Naive B cell (primary cell): ENCODE results near the gene KLF4. TPM values are rescaled to one million over a fixed set of nuclear protein-coding genes. Genes with fewer than 3 reads are reported as not detected.

Experiments used
- ATAC-seq, 2 donors: fragments of 150-1000 bp; cut with Tn5 transposase; 2 replicates each; pipeline ENCODE4 v1.10.0; 2021; ENCODE audit warnings: low read depth in 2 of 2, mild to moderate bottlenecking in 2 of 2, moderate library complexity in 2 of 2
- DNase-seq: peaks from one replicate; pipeline ENCODE4 v3.0.0; 2022
- H3K27ac Mint-ChIP-seq, 6 donors: one replicate each; pipeline ENCODE4 v1.8.0; 2020 to 2022; ENCODE audit warnings: mild to moderate bottlenecking in 6 of 6, mixed read lengths in 6 of 6, moderate library complexity in 5 of 6, inconsistent platforms in 2 of 6
- H3K27me3 Mint-ChIP-seq, 3 donors: one replicate each; pipeline ENCODE4 v1.8.0; 2021 to 2022; ENCODE audit warnings: mixed read lengths in 3 of 3, mild to moderate bottlenecking in 1 of 3
- H3K36me3 Mint-ChIP-seq, 2 donors: one replicate each; pipeline ENCODE4 v1.8.0; 2020 to 2022; ENCODE audit warnings: mixed read lengths in 2 of 2, inconsistent platforms in 1 of 2, mild to moderate bottlenecking in 1 of 2
- H3K4me1 Mint-ChIP-seq, 3 donors: one replicate each; pipeline ENCODE4 v1.8.0; 2020 to 2022; ENCODE audit warnings: mixed read lengths in 3 of 3, inconsistent platforms in 1 of 3, mild to moderate bottlenecking in 1 of 3, moderate library complexity in 1 of 3
- H3K4me3 Mint-ChIP-seq, 8 donors: one replicate each; pipeline ENCODE4 v1.8.0; 2020 to 2022; ENCODE audit warnings: mild to moderate bottlenecking in 8 of 8, mixed read lengths in 8 of 8, moderate library complexity in 8 of 8, inconsistent platforms in 2 of 8
- H3K9me3 Mint-ChIP-seq, 7 donors: one replicate each; pipeline ENCODE4 v1.8.0; 2020 to 2022; ENCODE audit warnings: mixed read lengths in 7 of 7, mild to moderate bottlenecking in 5 of 7, inconsistent platforms in 2 of 7, moderate library complexity in 1 of 7
- polyA plus RNA-seq, 6 donors: library from polyadenylated mRNA; unstranded; fragments of 300-500 nt; fragmentation: Illumina TruSeq; gene quantifications; one replicate each; pipeline ENCODE4 v1.2.3, GENCODE V29; 2021; ENCODE audit warnings: low read depth in 6 of 6

Gene KLF4
- polyA plus RNA-seq, 6 donors from 2014 or later, result 1.4 to 8.0 (median 2.2) TPM

- peaks cover 2 to 9% (median 6%) of the 10 kb centered on the region in 3 donors for H3K4me1 Mint-ChIP-seq
- no peak overlapping the region for H3K4me3 Mint-ChIP-seq
- no peaks in the 10 kb centered on the region for H3K36me3 Mint-ChIP-seq
- H3K9me3 Mint-ChIP-seq, result no peaks in the 10 kb centered on the region
- no peak for ATAC-seq
- DNase-seq, result no peak
- peaks cover 52 to 59% (median 57%) of the 10 kb centered on the region in 3 donors for H3K27me3 Mint-ChIP-seq
- H3K27ac Mint-ChIP-seq, result no peak overlapping the region
Observed at GRCh38 chr9:107460153-107461023, 29.2 kb downstream of the KLF4 start.

GRCh38 chr9:107455425-107456135 is 34.0 kb downstream of the KLF4 start:
- Mint-ChIP-seq H3K4me3 (no peak overlapping the region), H3K27ac (no peak overlapping the region), H3K27me3 (peaks cover 28 to 37% (median 33%) of the 10 kb centered on the region in 3 donors), H3K36me3 (no peaks in the 10 kb centered on the region), H3K4me1 (no peaks in the 10 kb centered on the region), H3K9me3 (no peaks in the 10 kb centered on the region)
- DNase-seq, result no peak
- no peak for ATAC-seq

GRCh38 chr9:107453479-107453878 is 36.1 kb downstream of the KLF4 start:
- Mint-ChIP-seq H3K9me3 (no peaks in the 10 kb centered on the region), H3K27ac (no peak overlapping the region), H3K4me1 (no peaks in the 10 kb centered on the region), H3K27me3 (peaks cover 16 to 22% (median 20%) of the 10 kb centered on the region in 3 donors), H3K4me3 (no peak overlapping the region), H3K36me3 (no peaks in the 10 kb centered on the region)
- ATAC-seq (no peak), DNase-seq (no peak)

DNA sequence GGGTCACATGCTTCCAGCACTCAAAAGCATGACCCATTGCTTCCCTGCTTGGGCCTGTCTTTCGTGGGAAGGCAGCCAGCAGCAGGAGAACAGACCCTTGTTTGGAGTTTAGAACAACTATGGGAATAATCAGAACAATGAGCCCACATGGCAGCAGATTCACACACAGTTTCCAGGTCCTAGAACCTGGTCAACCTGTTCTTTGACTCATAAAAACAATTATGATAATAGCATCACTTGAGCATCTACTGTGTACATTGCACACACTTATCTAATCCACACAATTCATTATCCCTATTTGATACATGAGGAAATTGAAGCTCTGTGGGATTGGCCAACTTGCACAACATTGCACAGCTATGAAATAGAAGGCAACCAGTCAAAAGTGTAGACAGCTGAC is 41.7 kb downstream of the KLF4 start:
- H3K36me3 Mint-ChIP-seq, result no peaks in the 10 kb centered on the region
- H3K4me1 Mint-ChIP-seq, result no peaks in the 10 kb centered on the region
- no peak overlapping the region for H3K4me3 Mint-ChIP-seq
- H3K9me3 Mint-ChIP-seq, result no peaks in the 10 kb centered on the region
- ATAC-seq (no peak), DNase-seq (no peak)
- no peak overlapping the region for H3K27ac Mint-ChIP-seq
- H3K27me3 Mint-ChIP-seq, result peaks cover 5 to 13% (median 9%) of the 10 kb centered on the region in 3 donors

GRCh38 chr9:107447081-107447480 is 42.5 kb downstream of the KLF4 start:
- no peaks in the 10 kb centered on the region for H3K9me3 Mint-ChIP-seq
- no peaks in the 10 kb centered on the region for H3K4me1 Mint-ChIP-seq
- H3K27me3 Mint-ChIP-seq, result peaks cover 5 to 12% (median 6%) of the 10 kb centered on the region in 3 donors
- DNase-seq (no peak), ATAC-seq (no peak)
- no peak overlapping the region for H3K4me3 Mint-ChIP-seq
- no peak overlapping the region for H3K27ac Mint-ChIP-seq
- H3K36me3 Mint-ChIP-seq, result no peaks in the 10 kb centered on the region

DNA sequence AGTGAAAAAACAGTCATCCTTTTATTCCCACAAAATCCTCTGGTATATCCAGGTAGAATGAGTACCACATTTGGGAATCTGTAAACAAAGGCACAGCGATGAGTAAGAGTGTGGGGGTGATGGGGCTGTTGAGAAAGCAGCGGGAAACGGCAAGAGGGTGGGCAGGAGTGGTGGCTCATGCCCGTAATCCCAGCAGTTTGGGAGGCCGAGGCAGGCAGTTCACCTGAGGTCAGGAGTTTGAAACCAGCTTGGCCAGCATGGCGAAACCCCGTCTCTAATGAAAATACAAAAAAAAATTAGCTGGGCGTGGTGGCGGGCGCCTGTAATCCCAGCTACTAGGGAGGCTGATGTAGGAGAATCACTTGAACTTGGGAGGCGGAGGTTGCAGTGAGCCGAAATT is 43.1 kb downstream of the KLF4 start:
- ATAC-seq (no peak), DNase-seq (no peak)
- Mint-ChIP-seq H3K27me3 (peaks cover 3 to 7% (median 3%) of the 10 kb centered on the region in 3 donors), H3K27ac (no peak overlapping the region), H3K36me3 (no peaks in the 10 kb centered on the region), H3K9me3 (no peaks in the 10 kb centered on the region), H3K4me3 (no peak overlapping the region), H3K4me1 (no peaks in the 10 kb centered on the region)

DNA sequence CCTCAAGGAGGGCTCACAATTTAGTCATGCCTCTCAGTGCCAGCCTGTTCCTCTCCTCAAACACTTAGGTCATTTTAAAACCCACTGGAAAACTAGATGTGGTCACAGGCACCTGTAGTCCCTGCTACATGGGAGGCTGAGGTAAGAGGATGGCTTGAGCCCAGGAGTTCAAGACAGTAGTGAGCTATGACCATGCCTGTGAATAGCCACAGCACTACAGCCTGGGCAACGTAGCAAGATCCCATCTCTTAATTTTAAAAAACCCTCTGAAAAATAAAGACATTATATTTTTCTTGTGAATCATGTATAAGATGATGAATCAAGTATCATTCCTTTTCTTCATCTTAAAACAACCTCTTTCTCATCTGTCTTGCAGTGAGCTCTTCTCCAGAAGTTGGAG is 45.8 kb downstream of the KLF4 start:
- peaks cover 0 to 5% (median 4%) of the 10 kb centered on the region in 3 donors for H3K27me3 Mint-ChIP-seq
- ATAC-seq (no peak), DNase-seq (no peak)
- no peaks in the 10 kb centered on the region for H3K36me3 Mint-ChIP-seq
- H3K4me1 Mint-ChIP-seq, result no peaks in the 10 kb centered on the region
- H3K9me3 Mint-ChIP-seq, result no peaks in the 10 kb centered on the region
- H3K27ac Mint-ChIP-seq, result no peak overlapping the region
- no peak overlapping the region for H3K4me3 Mint-ChIP-seq

- H3K4me3 Mint-ChIP-seq, result no peak overlapping the region
- H3K27ac Mint-ChIP-seq, result no peak overlapping the region
- H3K27me3 Mint-ChIP-seq, result peaks cover 5 to 9% (median 8%) of the 10 kb centered on the region in 3 donors
- H3K4me1 Mint-ChIP-seq, result no peaks in the 10 kb centered on the region
- no peaks in the 10 kb centered on the region for H3K36me3 Mint-ChIP-seq
- H3K9me3 Mint-ChIP-seq, result no peaks in the 10 kb centered on the region
- no peak for ATAC-seq
- no peak for DNase-seq
Observed at GRCh38 chr9:107439991-107440456, 49.5 kb downstream of the KLF4 start.

DNA sequence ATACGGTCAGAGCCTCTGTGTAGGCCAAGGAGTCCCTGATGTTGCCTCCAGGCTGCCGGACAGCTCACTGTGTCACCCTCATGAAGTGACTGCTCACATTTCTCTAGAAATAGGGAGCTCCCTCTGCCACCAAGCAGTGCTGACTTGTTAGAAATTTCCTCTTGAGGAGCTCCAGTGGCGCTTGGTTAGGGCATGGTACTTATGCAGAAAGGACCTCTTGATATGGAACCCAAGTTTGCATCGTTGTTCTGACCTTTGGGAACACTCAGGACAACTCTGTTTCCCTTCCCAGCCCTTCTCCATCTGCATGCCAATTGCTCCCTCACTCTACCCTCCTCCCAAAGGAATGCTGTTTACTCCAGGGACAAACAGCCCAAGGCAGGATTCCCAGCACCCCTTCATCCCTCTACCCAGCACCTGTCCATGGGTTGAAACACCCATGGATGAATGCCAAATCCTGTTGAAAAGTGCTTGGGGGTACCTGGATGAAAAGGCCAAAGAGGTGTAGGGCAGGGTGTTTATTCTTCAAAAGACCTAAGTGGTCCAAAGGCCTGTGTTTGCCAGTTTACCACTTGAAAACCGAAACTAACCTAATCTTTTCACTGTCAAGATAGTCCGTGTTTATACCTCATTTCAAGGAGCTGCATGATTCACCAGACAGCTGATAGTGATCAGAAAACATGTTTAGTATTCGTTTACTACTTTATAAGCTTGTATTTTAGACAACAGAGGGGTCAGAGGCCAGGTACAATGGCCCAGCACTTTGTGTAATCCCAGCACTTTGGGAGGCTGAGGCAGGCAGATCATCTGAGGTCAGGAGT is 51.1 kb downstream of the KLF4 start:
- Mint-ChIP-seq H3K27ac (peak overlapping the region in 1 of 6 donors; percentile 26), H3K9me3 (no peaks in the 10 kb centered on the region), H3K4me3 (no peak overlapping the region), H3K27me3 (peaks cover 5 to 18% (median 12%) of the 10 kb centered on the region in 3 donors), H3K36me3 (no peaks in the 10 kb centered on the region), H3K4me1 (no peaks in the 10 kb centered on the region)
- DNase-seq (no peak), ATAC-seq (no peak)

DNA sequence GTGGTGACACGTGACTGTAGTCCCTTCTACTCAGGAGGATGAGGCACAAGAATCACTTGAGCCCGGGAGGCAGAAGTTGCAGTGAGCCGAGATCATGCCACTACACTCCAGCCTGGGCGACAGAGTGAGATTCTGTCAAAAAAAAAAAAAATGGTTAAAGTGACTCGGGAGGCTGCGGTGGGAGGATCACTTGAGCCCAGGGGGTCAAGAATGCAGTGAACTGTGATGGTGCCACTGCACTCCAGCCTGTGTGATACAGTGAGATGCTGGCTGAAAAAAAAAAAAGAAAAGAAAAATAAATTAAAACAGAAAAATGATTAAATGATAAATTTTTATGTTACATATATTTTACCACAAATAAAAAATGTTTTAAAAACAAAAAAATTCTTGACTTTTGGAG is 51.9 kb downstream of the KLF4 start:
- Mint-ChIP-seq H3K27me3 (peaks cover 5 to 24% (median 17%) of the 10 kb centered on the region in 3 donors), H3K4me3 (no peak overlapping the region), H3K27ac (no peak overlapping the region), H3K36me3 (no peaks in the 10 kb centered on the region), H3K9me3 (no peaks in the 10 kb centered on the region), H3K4me1 (no peaks in the 10 kb centered on the region)
- no peak for ATAC-seq
- no peak for DNase-seq

DNA sequence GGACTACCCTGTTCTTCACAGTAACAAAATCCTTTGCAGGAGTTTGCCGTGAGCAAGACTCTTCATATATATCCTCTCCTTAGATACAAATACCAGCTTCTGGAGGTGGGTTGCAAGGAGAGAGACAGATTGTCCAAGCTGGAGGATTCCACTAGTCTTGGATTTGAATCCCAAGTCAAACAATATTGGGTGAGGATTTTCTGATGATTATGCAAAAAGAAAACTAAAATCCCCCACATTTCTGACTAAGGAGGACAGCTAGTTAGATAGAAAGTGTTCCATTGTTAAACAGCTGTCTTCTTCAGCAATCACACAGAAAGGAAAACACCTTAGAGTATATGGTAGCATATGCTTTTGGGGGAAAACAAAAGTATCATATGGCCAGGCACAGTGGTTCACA is 54.2 kb downstream of the KLF4 start:
- Mint-ChIP-seq H3K9me3 (no peaks in the 10 kb centered on the region), H3K36me3 (no peaks in the 10 kb centered on the region), H3K4me1 (no peaks in the 10 kb centered on the region), H3K27me3 (peaks cover 12 to 40% (median 17%) of the 10 kb centered on the region in 3 donors), H3K27ac (no peak overlapping the region), H3K4me3 (no peak overlapping the region)
- ATAC-seq, result no peak
- no peak for DNase-seq
